AG09319 (cell line): ENCODE results near the gene BANK1.

Source experiments
- DNase-seq: peaks from one replicate; pipeline ENCODE4 v3.0.0-alpha.2; 2010; ENCODE audit warnings: low read depth; ENCODE audit errors: extremely low read depth
- TF ChIP-seq, protein P1 (sequence below): IDR thresholded peaks from 2 replicates; pipeline ENCODE4 v1.5.1; 2011; ENCODE audit warnings: low read depth, mild to moderate bottlenecking, inconsistent platforms, low read length, moderate library complexity

BANK1 gene

DNA sequence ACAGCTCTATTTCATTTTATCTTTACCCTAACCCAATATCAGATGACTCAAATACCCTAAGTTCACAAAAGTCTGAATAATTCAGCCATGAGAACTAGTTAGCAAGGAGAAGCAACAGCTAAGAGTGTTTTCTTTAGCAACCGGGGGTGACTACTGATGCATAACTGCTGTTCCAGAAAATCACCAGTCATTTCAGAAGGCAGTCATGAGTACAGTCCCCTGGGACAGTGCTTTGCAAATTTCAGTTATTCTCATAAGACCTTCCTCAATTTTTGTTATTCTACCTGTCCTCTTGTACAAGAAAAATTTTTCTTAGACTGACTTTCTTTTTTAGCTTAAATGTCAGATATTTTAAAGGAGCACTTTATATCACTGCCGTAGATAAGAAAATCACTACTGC is 16.4 kb downstream of the BANK1 start:
- no peak for DNase-seq

DNA sequence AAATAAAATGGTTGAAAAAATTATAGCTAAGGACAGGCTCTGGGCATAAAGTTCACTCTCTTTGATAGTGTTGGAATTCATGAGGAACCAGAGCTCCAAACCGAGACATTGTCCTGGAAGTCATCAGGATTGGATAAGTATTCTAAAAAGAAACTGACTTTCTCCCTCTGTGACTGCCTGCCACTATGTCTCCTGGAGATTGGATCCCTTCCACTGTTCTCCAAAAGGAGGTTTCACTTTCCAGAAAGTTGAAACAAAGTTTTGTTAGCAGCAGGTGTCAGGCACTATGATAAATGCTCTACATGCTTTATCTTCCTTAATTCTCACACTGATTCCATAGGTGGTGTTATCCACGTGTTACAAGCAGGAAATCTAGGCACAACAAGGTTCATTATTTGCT is 16.8 kb downstream of the BANK1 start:
- TF ChIP-seq, protein P1, sequence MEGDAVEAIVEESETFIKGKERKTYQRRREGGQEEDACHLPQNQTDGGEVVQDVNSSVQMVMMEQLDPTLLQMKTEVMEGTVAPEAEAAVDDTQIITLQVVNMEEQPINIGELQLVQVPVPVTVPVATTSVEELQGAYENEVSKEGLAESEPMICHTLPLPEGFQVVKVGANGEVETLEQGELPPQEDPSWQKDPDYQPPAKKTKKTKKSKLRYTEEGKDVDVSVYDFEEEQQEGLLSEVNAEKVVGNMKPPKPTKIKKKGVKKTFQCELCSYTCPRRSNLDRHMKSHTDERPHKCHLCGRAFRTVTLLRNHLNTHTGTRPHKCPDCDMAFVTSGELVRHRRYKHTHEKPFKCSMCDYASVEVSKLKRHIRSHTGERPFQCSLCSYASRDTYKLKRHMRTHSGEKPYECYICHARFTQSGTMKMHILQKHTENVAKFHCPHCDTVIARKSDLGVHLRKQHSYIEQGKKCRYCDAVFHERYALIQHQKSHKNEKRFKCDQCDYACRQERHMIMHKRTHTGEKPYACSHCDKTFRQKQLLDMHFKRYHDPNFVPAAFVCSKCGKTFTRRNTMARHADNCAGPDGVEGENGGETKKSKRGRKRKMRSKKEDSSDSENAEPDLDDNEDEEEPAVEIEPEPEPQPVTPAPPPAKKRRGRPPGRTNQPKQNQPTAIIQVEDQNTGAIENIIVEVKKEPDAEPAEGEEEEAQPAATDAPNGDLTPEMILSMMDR, result no peak
- no peak for DNase-seq

More for the DNA sequence above, 16.4 kb downstream of the BANK1 start:
- TF ChIP-seq, protein P1, result no peak

DNA sequence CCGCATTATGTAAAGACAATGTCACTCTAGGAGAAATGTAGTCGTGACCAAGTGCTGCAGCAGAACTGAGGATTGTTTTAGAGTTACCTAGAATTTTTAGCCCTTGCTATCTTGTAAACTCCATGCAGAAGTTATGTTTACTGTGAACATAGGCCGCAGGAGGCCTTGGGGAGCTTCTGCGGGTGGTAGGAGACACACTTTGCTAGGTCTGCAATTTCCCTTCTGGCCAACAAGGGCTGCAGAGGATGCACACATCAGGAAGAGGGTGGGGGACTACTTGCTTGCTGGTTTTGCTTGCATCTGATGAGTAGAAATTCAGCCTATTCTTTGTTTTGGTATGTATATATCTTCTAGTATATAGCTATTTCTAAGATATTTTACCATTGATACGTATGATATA is 23.1 kb downstream of the BANK1 start:
- no peak for DNase-seq
- TF ChIP-seq, protein P1, result no peak

DNA sequence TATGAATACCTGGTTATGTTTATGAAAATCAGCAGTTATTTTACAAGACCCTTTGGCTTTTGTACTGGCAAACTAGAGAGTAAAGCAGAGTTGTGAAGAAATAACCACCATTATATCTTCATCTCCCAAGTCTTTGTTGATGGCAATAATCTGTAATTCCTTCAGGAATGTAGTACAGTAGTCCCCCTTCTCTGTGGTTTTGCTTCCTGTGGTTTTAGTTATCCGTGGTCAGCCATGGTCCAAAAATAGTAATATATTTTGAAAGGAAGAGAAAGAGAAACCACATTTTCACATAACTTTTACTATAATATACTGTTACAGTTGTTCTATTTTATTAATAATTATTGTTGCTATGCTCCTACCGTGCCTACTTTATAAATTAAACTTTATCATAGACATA is 27.8 kb downstream of the BANK1 start:
- TF ChIP-seq, protein P1, result no peak

DNA sequence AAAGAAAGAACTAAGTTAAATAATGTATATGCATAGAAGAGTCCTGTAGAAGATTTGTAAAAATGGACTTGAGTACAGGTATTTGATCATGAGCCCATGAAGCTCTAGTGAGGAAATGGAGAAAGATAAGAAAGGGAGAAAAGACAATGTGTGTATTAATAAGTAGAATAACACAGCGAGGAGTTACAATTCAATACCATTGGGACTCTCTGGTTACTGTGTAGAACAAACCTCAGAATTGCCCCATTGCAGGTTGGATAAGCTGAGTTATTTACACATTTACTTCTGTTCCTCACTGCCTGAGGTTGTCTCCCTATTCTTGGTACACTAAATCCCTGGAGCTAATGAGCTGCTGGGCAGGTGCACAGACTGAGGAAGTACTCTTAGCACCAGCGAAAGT is 33.3 kb downstream of the BANK1 start:
- DNase-seq, result no peak
- TF ChIP-seq, protein P1, result no peak

More for the DNA sequence above, 27.8 kb downstream of the BANK1 start:
- DNase-seq, result no peak

DNA sequence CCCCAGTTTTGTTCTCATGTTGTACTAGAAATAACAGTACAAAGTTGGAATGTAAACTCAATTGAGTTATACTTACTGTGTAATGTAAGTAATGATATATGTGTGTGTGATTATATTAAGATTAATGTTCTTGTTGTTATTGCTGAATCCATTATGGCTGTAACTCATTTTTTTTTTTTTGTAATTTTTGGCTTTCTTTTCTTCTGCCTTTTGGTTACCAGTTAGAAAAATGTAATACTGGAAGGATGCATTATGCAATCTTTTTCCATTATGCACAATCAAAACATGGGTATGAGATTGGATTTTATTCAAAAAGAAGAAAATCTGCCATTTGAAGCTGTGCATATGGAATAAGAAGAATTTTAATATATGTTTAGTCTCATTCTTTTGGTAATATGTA is 34.0 kb downstream of the BANK1 start:
- TF ChIP-seq, protein P1, result no peak
- no peak for DNase-seq

DNA sequence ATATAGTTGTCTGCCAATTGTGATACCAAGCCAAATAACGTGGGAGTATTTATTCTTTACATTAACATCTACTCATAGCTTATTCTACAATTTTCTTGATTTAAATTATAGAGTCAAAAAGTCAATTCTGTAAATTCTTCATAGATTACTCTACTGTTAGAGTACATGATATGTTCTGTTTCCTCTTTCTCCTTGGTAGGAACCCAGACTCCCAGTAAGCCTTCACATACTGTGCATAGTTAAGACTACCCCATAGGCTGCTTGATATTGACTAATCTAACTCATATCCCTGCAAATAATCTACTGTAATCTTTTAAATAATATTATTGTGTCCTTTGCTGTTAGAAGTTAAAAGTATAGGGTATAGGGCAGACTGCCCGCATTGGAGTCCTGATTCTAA is 35.4 kb downstream of the BANK1 start:
- no peak for DNase-seq

More for the DNA sequence above, 35.4 kb downstream of the BANK1 start:
- TF ChIP-seq, protein P1, result no peak
